Lung (tissue), 12 donors: ENCODE measurements around the gene FNIP2. TPM values are rescaled to one million over a fixed set of nuclear protein-coding genes. Genes with fewer than 3 reads are reported as not detected.
"Not testable (repeated sequence)": the region's sequence is repeated elsewhere in the genome, so short reads cannot be mapped to it uniquely, and the experiment has no call there.

Experiments used
- ATAC-seq: fragments of 200-7000 bp; cut with Tn5 transposase; one replicate; pipeline ENCODE4 v1.9.1; 2020; ENCODE audit warnings: moderate number of reproducible peaks; ENCODE audit not compliant: insufficient read depth, low FRiP score
- DNase-seq, 3 donors: peaks; one replicate each; pipeline ENCODE4 v3.0.0-alpha.2; 2013 to 2017
- H3K27ac ChIP-seq, 2 donors: one replicate each; pipeline ENCODE4 v1.5.1; 2013; ENCODE audit warnings: mild to moderate bottlenecking in 2 of 2, moderate library complexity in 2 of 2, control low read depth in 1 of 2, inconsistent platforms in 1 of 2, low read depth in 1 of 2, low read length in 1 of 2
- H3K27me3 ChIP-seq, 3 donors: one replicate each; pipeline ENCODE4 v1.5.1; 2013; ENCODE audit warnings: low read length in 2 of 3; ENCODE audit not compliant: control insufficient read depth in 3 of 3, insufficient read depth in 3 of 3
- H3K36me3 ChIP-seq, 4 donors: one replicate each; pipeline ENCODE4 v1.5.1; 2013; ENCODE audit warnings: low read length in 4 of 4, mild to moderate bottlenecking in 1 of 4, moderate library complexity in 1 of 4; ENCODE audit not compliant: control insufficient read depth in 4 of 4, insufficient read depth in 4 of 4
- H3K4me1 ChIP-seq, 5 donors: one replicate each; pipeline ENCODE4 v1.5.1; 2013; ENCODE audit warnings: low read length in 5 of 5, mild to moderate bottlenecking in 2 of 5, moderate library complexity in 1 of 5; ENCODE audit not compliant: control insufficient read depth in 5 of 5, insufficient read depth in 5 of 5
- H3K4me3 ChIP-seq: one replicate; pipeline ENCODE4 v1.5.1; 2013; ENCODE audit warnings: mild to moderate bottlenecking, control low read depth, moderate library complexity
- H3K9ac ChIP-seq, 2 donors: one replicate each; pipeline ENCODE4 v1.5.1; 2013; ENCODE audit warnings: low read length in 2 of 2, control low read depth in 1 of 2; ENCODE audit not compliant: insufficient read depth in 1 of 2
- H3K9me3 ChIP-seq, 4 donors: one replicate each; pipeline ENCODE4 v1.5.1; 2013; ENCODE audit warnings: low read length in 3 of 4, mild to moderate bottlenecking in 1 of 4, moderate library complexity in 1 of 4; ENCODE audit not compliant: control insufficient read depth in 4 of 4, insufficient read depth in 3 of 4
- WGBS, 2 donors: extraction: QIAGEN DNeasy Blood & Tissue Kit; methylation state at CpG; one replicate each; pipeline ENCODE4 v1.1.7; 2013; 5-methylcytosine and 5-hydroxymethylcytosine counted together
- polyA plus RNA-seq, 2 donors: library from polyadenylated mRNA; stranded (reverse); fragments of 200-250 nt; gene quantifications; one replicate each; pipeline ENCODE4 v1.2.1, GENCODE V29; 2013
- total RNA-seq, 2 donors: library from RNA; depleted of rRNA in 1 of 2; stranded (reverse); fragments of >200 nt in 1 of 2; gene quantifications; one replicate each; pipeline ENCODE4 v1.2.1, GENCODE V29; 2014 to 2021
- TF ChIP-seq, protein P1 (sequence below): IDR thresholded peaks from 2 replicates; pipeline ENCODE4 v1.5.1; 2012; ENCODE audit warnings: mild to moderate bottlenecking; ENCODE audit errors: control extremely low read depth, extremely low read depth
- donor health status: control.
- donor health status: control.
- donor health status: Bipolar disorder and iron deficiency.
- donor health status: healthy.
- donor health status: DM: yes; HTN: yes; CAD: no.

The FNIP2 gene
- total and polyA plus RNA-seq, 4 donors = 12.1 to 150 (median 44.6) TPM

DNA sequence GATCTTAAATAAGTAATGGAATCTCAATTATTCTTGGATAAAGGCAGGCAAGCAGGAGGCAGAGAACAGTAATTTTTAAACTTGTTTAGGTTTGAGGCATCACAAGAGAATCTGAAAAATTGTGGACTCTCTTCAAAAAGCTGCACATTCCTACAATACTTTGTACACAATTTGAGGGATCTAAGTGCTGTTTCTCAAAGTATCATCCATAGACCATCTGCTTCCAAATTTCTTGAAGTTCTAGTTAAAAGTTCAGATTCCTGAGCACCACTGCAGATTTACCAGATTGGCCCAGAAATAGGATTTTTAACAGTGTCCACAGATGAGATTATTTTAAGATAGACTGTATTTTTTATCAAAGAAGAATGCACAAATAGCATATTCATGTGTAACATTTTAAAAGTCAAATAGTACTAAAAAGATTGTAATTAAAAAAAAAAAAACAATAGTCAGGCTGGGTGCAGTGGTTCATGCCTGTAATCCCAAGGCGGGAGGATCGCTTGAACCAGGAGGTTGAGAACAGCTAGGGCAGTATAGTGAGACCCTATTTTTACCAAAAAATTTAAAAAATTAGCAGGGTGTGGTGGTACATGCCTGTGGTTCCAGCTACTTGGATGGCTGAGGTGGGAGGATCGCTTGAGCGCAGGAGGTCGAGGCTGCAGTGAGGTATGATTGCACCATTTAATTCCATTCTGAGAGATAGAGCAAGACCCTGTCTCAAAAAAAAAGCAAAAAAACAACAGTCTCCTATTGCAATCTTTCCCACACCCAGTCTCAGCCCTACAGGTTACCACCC is 14.2 kb upstream of the FNIP2 start:
- H3K9ac ChIP-seq = no peak overlapping the region
- no peaks in the 10 kb centered on the region for H3K36me3 ChIP-seq
- TF ChIP-seq, protein P1, sequence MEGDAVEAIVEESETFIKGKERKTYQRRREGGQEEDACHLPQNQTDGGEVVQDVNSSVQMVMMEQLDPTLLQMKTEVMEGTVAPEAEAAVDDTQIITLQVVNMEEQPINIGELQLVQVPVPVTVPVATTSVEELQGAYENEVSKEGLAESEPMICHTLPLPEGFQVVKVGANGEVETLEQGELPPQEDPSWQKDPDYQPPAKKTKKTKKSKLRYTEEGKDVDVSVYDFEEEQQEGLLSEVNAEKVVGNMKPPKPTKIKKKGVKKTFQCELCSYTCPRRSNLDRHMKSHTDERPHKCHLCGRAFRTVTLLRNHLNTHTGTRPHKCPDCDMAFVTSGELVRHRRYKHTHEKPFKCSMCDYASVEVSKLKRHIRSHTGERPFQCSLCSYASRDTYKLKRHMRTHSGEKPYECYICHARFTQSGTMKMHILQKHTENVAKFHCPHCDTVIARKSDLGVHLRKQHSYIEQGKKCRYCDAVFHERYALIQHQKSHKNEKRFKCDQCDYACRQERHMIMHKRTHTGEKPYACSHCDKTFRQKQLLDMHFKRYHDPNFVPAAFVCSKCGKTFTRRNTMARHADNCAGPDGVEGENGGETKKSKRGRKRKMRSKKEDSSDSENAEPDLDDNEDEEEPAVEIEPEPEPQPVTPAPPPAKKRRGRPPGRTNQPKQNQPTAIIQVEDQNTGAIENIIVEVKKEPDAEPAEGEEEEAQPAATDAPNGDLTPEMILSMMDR = no peak
- DNase-seq = no peak
- H3K9me3 ChIP-seq = no peaks in the 10 kb centered on the region
- H3K27me3 ChIP-seq = no peaks in the 10 kb centered on the region
- no peak overlapping the region for H3K4me3 ChIP-seq
- no peak overlapping the region for H3K27ac ChIP-seq
- ATAC-seq = no peak
- H3K4me1 ChIP-seq = peaks cover 0 to 1% (median 0%) of the 10 kb centered on the region in 5 donors
- WGBS, 2 donors = 94 to 95% methylated on average over 5 of the region's 5 CpGs

GRCh38 chr4:158755819-158756218 is 13.0 kb upstream of the FNIP2 start:
- not testable (repeated sequence) for ATAC-seq, H3K27me3 ChIP-seq, H3K9ac ChIP-seq, H3K27ac ChIP-seq, H3K4me1 ChIP-seq, DNase-seq, H3K4me3 ChIP-seq, H3K9me3 ChIP-seq, H3K36me3 ChIP-seq
- WGBS, 2 donors = 94 to 95% methylated on average over 7 of the region's 7 CpGs

- ATAC-seq = no peak
- no peak overlapping the region for H3K27ac ChIP-seq
- no peak overlapping the region for H3K4me3 ChIP-seq
- no peak for DNase-seq
- H3K9ac ChIP-seq = no peak overlapping the region
- TF ChIP-seq, protein P1 = no peak
- H3K27me3 ChIP-seq = no peaks in the 10 kb centered on the region
- H3K9me3 ChIP-seq = no peaks in the 10 kb centered on the region
- H3K4me1 ChIP-seq = peaks cover 0 to 1% (median 0%) of the 10 kb centered on the region in 5 donors
- no peaks in the 10 kb centered on the region for H3K36me3 ChIP-seq
Measured at GRCh38 chr4:158756588-158756987, 12.2 kb upstream of the FNIP2 start.

DNA sequence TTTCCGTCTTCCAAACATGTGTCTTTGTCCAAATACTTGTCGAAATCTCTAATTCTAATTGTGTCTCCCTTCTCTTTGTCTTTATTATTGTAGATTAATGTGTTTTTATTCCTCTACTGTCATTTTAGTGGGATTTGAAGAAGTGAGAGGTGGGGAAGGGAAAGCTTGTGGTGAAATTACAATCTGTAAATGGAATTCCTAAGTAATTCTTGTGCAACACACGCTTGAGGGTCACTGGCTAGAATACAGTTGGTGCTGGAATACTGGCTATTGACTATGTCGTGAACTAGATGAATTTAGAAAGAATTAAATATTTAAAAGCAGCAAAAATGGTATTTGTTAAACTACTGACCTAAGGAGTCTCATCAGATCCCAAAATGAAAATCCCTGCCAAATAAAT is 10.7 kb upstream of the FNIP2 start:
- ATAC-seq = no peak
- no peaks in the 10 kb centered on the region for H3K27me3 ChIP-seq

More for the DNA sequence above, 10.7 kb upstream of the FNIP2 start:
- no peak for DNase-seq
- H3K4me3 ChIP-seq = no peak overlapping the region
- TF ChIP-seq, protein P1 = no peak
- H3K9ac ChIP-seq = no peak overlapping the region
- H3K27ac ChIP-seq = no peak overlapping the region
- H3K36me3 ChIP-seq = no peaks in the 10 kb centered on the region
- no peaks in the 10 kb centered on the region for H3K9me3 ChIP-seq
- peaks cover 0 to 1% (median 0%) of the 10 kb centered on the region in 5 donors for H3K4me1 ChIP-seq
- 63 to 79% methylated on average over 4 of the region's 4 CpGs for WGBS, 2 donors
